Spleen (tissue), 11 donors: ENCODE data around the gene CTSD. TPM values are rescaled to one million over a fixed set of nuclear protein-coding genes. Genes with fewer than 3 reads are reported as not detected.

ENCODE experiments used
- DNase-seq: peaks from one replicate; pipeline ENCODE4 v3.0.0-alpha.2; 2020
- H3K27ac ChIP-seq, 8 donors: fragments of 200-600 bp; sonication (generic) in 7 of 8; 1 replicate in 4 of 8; 2 replicates in 4 of 8; pipeline versions ENCODE4 v1.5.0 to v1.8.0; 2016 to 2021; ENCODE audit warnings: inconsistent platforms in 4 of 8, mild to moderate bottlenecking in 4 of 8, moderate library complexity in 1 of 8
- H3K27me3 ChIP-seq, 7 donors: fragments of 200-600 bp; sonication (generic) in 6 of 7; replicated peaks in 1 of 7; 1 replicate in 4 of 7; 2 replicates in 3 of 7; pipeline versions ENCODE4 v1.5.0 to v1.8.0; 2016 to 2021; ENCODE audit warnings: inconsistent platforms in 3 of 7, mild to moderate bottlenecking in 1 of 7
- H3K36me3 ChIP-seq, 6 donors: fragments of 200-600 bp; sonication (generic) in 5 of 6; 1 replicate in 4 of 6; 2 replicates in 2 of 6; pipeline versions ENCODE4 v1.5.0 to v1.8.0; 2016 to 2021; ENCODE audit warnings: inconsistent platforms in 2 of 6
- H3K4me1 ChIP-seq, 6 donors: fragments of 200-600 bp; sonication (generic) in 5 of 6; 1 replicate in 3 of 6; 2 replicates in 3 of 6; pipeline versions ENCODE4 v1.5.0 to v1.8.0; 2016 to 2021; ENCODE audit warnings: inconsistent platforms in 3 of 6
- H3K4me3 ChIP-seq, 8 donors: fragments of 200-600 bp; sonication (generic) in 7 of 8; 1 replicate in 4 of 8; 2 replicates in 4 of 8; pipeline versions ENCODE4 v1.5.0 to v1.8.0; 2016 to 2021; ENCODE audit warnings: inconsistent platforms in 4 of 8, mild to moderate bottlenecking in 4 of 8, moderate library complexity in 2 of 8
- H3K9me3 ChIP-seq, 8 donors: fragments of 200-600 bp; sonication (generic) in 7 of 8; 1 replicate in 4 of 8; 2 replicates in 4 of 8; pipeline versions ENCODE4 v1.5.0 to v1.8.0; 2016 to 2021; ENCODE audit warnings: inconsistent platforms in 4 of 8
- POLR2A ChIP-seq, 3 donors: fragments of 450-650 bp; IDR thresholded peaks; one replicate each; pipeline ENCODE4 v1.5.1; 2017; ENCODE audit warnings: antibody characterized with exemption in 3 of 3, mild to moderate bottlenecking in 1 of 3
- POLR2AphosphoS5 ChIP-seq, 3 donors: sonication (generic); formaldehyde crosslinking; IDR thresholded peaks; one replicate each; pipeline ENCODE4 v1.5.1; 2017; ENCODE audit warnings: antibody characterized with exemption in 3 of 3
- WGBS, 5 donors: extraction: QIAGEN DNeasy Blood & Tissue Kit in 3 of 5; methylation state at CpG; one replicate each; pipeline versions ENCODE4 v1.1.5 to v1.1.7; 2013 to 2018; 5-methylcytosine and 5-hydroxymethylcytosine counted together
- intact Hi-C: fragments of 100-400 bp; cut with DNase I; formaldehyde crosslinking; loops from one replicate; pipeline ENCODE4 v1.15.0; 2023; ENCODE audit warnings: low total_unique reads
- polyA plus RNA-seq, 3 donors: library from polyadenylated mRNA; stranded (reverse); fragments of 200-250 nt; gene quantifications; one replicate each; pipeline ENCODE4 v1.2.1, GENCODE V29; 2013
- total RNA-seq, 7 donors: library from RNA; depleted of rRNA in 3 of 7; stranded (reverse); fragments of >200 nt in 3 of 7; fragmentation: NEBNext Ultra II Directional in 4 of 7; extraction: Animal tissue kit (Norgen Biotek cat#: 25700) in 4 of 7; gene quantifications; one replicate each; pipeline versions ENCODE4 v1.1.0 to v1.2.1, GENCODE V29; 2016 to 2021
- TF ChIP-seq, protein P1 (sequence below), 11 experiments: fragments of 200-600 bp in 7 of 11; fragments of 450-650 bp in 4 of 11; sonication (generic) in 4 of 11; IDR thresholded peaks in 8 of 11; conservative IDR thresholded peaks in 3 of 11; 1 replicate in 7 of 11; 2 replicates in 4 of 11; pipeline versions ENCODE4 v1.4.0 to v1.8.0; 2016 to 2021; ENCODE audit warnings: antibody characterized with exemption in 11 of 11, inconsistent platforms in 4 of 11, mild to moderate bottlenecking in 1 of 11
- donor health status: healthy with polysubstance abuse.
- donor health status: DM: no; HTN: no; CAD: no; lungs with moderate emphysema.
- donor health status: DM: no; HTN: no; CAD: no.
- donor health status: Bipolar disorder and iron deficiency.
- donor health status: healthy.
- donor health status: DM: no; HTN: no; CAD: no.
- donor health status: DM: yes; HTN: yes; CAD: no.

The CTSD gene
- total and polyA plus RNA-seq, 10 donors, result 289 to 1,234 (median 736) TPM

- DNase-seq, result peak; percentile 59
- 37 to 72% (median 55%) methylated on average over 5 of the region's 5 CpGs for WGBS, 5 donors
- H3K4me1 ChIP-seq, result peaks cover 40 to 100% (median 88%) of the 10 kb centered on the region in 6 donors
- no peak overlapping the region for H3K4me3 ChIP-seq
- H3K9me3 ChIP-seq, result no peaks in the 10 kb centered on the region
- peaks cover 0 to 36% (median 12%) of the 10 kb centered on the region in 7 donors for H3K27me3 ChIP-seq
- peaks cover 5 to 72% (median 38%) of the 10 kb centered on the region in 6 donors for H3K36me3 ChIP-seq
- TF ChIP-seq, protein P1, sequence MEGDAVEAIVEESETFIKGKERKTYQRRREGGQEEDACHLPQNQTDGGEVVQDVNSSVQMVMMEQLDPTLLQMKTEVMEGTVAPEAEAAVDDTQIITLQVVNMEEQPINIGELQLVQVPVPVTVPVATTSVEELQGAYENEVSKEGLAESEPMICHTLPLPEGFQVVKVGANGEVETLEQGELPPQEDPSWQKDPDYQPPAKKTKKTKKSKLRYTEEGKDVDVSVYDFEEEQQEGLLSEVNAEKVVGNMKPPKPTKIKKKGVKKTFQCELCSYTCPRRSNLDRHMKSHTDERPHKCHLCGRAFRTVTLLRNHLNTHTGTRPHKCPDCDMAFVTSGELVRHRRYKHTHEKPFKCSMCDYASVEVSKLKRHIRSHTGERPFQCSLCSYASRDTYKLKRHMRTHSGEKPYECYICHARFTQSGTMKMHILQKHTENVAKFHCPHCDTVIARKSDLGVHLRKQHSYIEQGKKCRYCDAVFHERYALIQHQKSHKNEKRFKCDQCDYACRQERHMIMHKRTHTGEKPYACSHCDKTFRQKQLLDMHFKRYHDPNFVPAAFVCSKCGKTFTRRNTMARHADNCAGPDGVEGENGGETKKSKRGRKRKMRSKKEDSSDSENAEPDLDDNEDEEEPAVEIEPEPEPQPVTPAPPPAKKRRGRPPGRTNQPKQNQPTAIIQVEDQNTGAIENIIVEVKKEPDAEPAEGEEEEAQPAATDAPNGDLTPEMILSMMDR (IDR thresholded peaks at IDR 0.05 in 8 of 11, conservative IDR thresholded peaks at IDR 0.05 in 3 of 11), result no peak
- TF ChIP-seq POLR2AphosphoS5 (IDR thresholded peaks at IDR 0.05) (peak in 2 of 3 donors; percentile 32 to 33), POLR2A (IDR thresholded peaks at IDR 0.05) (no peak)
- peak overlapping the region; percentile 27 to 99 (median 72) for H3K27ac ChIP-seq
- intact Hi-C loops, result no loop called here
Observed at GRCh38 chr11:1751531-1751921, 12.2 kb downstream of the CTSD start.

DNA sequence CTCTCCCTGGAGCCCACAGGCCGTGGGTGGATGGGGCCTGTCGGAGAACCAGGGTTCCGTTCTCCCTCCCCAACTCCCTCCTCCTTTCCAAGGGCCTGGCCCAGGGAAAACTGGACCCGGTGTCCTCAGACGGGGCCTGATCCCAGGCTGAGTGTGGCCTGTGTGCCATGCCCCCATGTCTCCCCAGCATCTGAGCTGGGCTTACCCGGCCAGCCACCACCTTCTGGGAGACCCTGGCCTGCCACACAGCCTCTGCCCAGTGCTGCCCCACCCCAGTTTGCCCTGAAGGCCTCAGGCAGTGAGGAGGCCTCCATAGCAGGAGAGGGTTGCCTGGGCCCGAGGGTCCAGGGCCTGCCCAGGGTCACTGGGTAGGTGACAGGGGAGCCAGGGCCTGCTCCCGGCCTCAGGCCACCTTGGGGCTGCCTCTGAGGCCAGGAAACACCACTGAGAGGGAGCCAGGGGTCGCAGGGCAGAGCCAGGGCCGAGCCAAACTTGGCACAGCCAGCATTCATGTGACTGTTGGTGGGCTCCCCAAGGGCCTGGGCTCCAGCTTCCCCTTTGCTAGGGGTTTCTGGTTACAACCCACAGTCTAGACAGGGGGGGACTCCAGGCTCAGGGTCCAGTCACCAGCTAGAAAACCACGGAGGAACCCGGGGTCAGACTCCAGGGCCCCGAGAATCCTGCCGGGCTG is 12.7 kb downstream of the CTSD start:
- peak overlapping the region in 4 of 8 donors; percentile 47 to 77 (median 60) for H3K4me3 ChIP-seq
- TF ChIP-seq POLR2AphosphoS5 (IDR thresholded peaks at IDR 0.05), result peak; percentile 3 to 76 (median 56)
- TF ChIP-seq, protein P1 (IDR thresholded peaks at IDR 0.05 in 8 of 11, conservative IDR thresholded peaks at IDR 0.05 in 3 of 11), result no peak
- WGBS, 5 donors, result 33 to 55% (median 40%) methylated on average over 13 to 14 of the region's 14 CpGs
- H3K27ac ChIP-seq, result peak overlapping the region; percentile 55 to 99 (median 72)
- H3K9me3 ChIP-seq, result no peaks in the 10 kb centered on the region
- H3K4me1 ChIP-seq, result peaks cover 35 to 100% (median 88%) of the 10 kb centered on the region in 6 donors
- peaks cover 5 to 69% (median 35%) of the 10 kb centered on the region in 6 donors for H3K36me3 ChIP-seq
- peak; percentile 80 for DNase-seq
- intact Hi-C loops, result no loop called here
- peaks cover 0 to 36% (median 12%) of the 10 kb centered on the region in 7 donors for H3K27me3 ChIP-seq

DNA sequence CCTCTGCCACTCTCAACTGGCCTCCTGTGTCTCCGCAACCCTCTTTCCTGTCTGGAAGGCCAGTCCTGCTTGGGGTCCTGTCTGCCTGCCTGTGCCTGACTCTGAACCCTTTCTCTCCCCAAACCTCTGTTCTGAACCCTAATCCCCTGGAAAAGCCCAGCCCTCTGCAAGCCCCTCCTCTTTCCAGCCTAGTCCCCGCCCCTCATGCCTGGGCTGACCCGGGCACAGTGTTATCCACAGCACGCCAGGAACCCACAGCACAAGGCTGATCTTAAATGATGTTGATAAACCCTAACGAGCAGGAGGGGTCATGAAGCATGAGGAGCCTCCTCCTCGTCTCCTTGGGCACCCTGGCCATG is 13.3 kb downstream of the CTSD start, which contains the start of gene IFITM10:
Gene IFITM10 (minus strand): TSS at position 115 of the 359 bp plus-strand sequence. CDS start 153 bp downstream, outside the sequence.
- Histone ChIP-seq H3K4me3 (peak within 1 kb of the TSS; percentile 39 to 77 (median 50)), H3K27ac (peak within 1 kb of the TSS; percentile 55 to 99 (median 72)), H3K27me3 (peaks cover 0 to 36% (median 12%) of the 10 kb centered on the region in 7 donors), H3K36me3 (peaks cover 5 to 63% (median 30%) of the 10 kb centered on the region in 6 donors), H3K9me3 (no peaks in the 10 kb centered on the region), H3K4me1 (peaks cover 32 to 100% (median 88%) of the 10 kb centered on the region in 6 donors)
- no peak for DNase-seq
- 34 to 47% (median 38%) methylated on average over 6 of the region's 6 CpGs for WGBS, 5 donors
- TF ChIP-seq POLR2AphosphoS5 (IDR thresholded peaks at IDR 0.05) (peak in 2 of 3 donors; percentile 70 to 72), POLR2A (IDR thresholded peaks at IDR 0.05) (no peak)
- TF ChIP-seq, protein P1 (IDR thresholded peaks at IDR 0.05 in 8 of 11, conservative IDR thresholded peaks at IDR 0.05 in 3 of 11), result no peak
- intact Hi-C loops, result no loop called here
